Measurements from ENCODE around the gene RAP1GDS1.

The RAP1GDS1 gene

GRCh38 chr4:98232202-98232601 lies 29.0 kb upstream of the RAP1GDS1 start:
- no peak overlapping the region for H3K27ac ChIP-seq
- 0 out of 2 replicates have a peak, but pooled peaks cover 4% of the 10 kb centered on the region for H4K20me1 ChIP-seq (ENCODE audit: insufficient read depth)
- no peak overlapping the region for H3K4me2 ChIP-seq
- no peaks in the 10 kb centered on the region for H3K36me3 ChIP-seq (ENCODE audit: insufficient read depth)
- no peaks in the 10 kb centered on the region for H3K79me2 ChIP-seq (ENCODE audit: insufficient read depth, low read depth)
- H3K9ac ChIP-seq: no peak overlapping the region
- no peak overlapping the region for H2AFZ ChIP-seq (ENCODE audit: low read depth)
- TF ChIP-seq CTCF (conservative IDR thresholded peaks at IDR 0.05; ENCODE audit: low read depth, low read length): no peak
- H3K4me1 ChIP-seq (ENCODE audit: low read depth, poor library complexity, severe bottlenecking): no peaks in the 10 kb centered on the region
- H3K4me3 ChIP-seq (IDR thresholded peaks at IDR 0.05; ENCODE audit: insufficient read depth, low read depth, low read length): no peak overlapping the region
- no peaks in the 10 kb centered on the region for H3K27me3 ChIP-seq (ENCODE audit: insufficient read depth, low read depth)

GRCh38 chr4:98237204-98237603 lies 24.0 kb upstream of the RAP1GDS1 start:
- Histone ChIP-seq H3K27ac (no peak overlapping the region), H2AFZ (ENCODE audit: low read depth) (no peak overlapping the region), H4K20me1 (ENCODE audit: insufficient read depth) (no peaks in the 10 kb centered on the region), H3K4me3 (IDR thresholded peaks at IDR 0.05; ENCODE audit: insufficient read depth, low read depth, low read length) (no peak overlapping the region), H3K4me1 (ENCODE audit: low read depth, poor library complexity, severe bottlenecking) (no peaks in the 10 kb centered on the region), H3K79me2 (ENCODE audit: insufficient read depth, low read depth) (no peaks in the 10 kb centered on the region), H3K4me2 (no peak overlapping the region), H3K27me3 (ENCODE audit: insufficient read depth, low read depth) (no peaks in the 10 kb centered on the region), H3K9ac (no peak overlapping the region), H3K36me3 (ENCODE audit: insufficient read depth) (no peaks in the 10 kb centered on the region)
- no peak for TF ChIP-seq CTCF (conservative IDR thresholded peaks at IDR 0.05; ENCODE audit: low read depth, low read length)

GRCh38 chr4:98242063-98242462 lies 19.1 kb upstream of the RAP1GDS1 start:
- no peak overlapping the region for H2AFZ ChIP-seq (ENCODE audit: low read depth)

GRCh38 chr4:98242538-98242937 lies 18.6 kb upstream of the RAP1GDS1 start:
- Histone ChIP-seq H3K79me2 (ENCODE audit: insufficient read depth, low read depth) (no peaks in the 10 kb centered on the region), H3K4me2 (no peak overlapping the region), H3K27ac (no peak overlapping the region), H2AFZ (ENCODE audit: low read depth) (no peak overlapping the region), H3K27me3 (ENCODE audit: insufficient read depth, low read depth) (no peaks in the 10 kb centered on the region), H3K4me1 (ENCODE audit: low read depth, poor library complexity, severe bottlenecking) (no peaks in the 10 kb centered on the region), H3K4me3 (IDR thresholded peaks at IDR 0.05; ENCODE audit: insufficient read depth, low read depth, low read length) (no peak overlapping the region), H3K36me3 (ENCODE audit: insufficient read depth) (no peaks in the 10 kb centered on the region), H4K20me1 (ENCODE audit: insufficient read depth) (no peaks in the 10 kb centered on the region), H3K9ac (no peak overlapping the region)
- no peak for TF ChIP-seq CTCF (conservative IDR thresholded peaks at IDR 0.05; ENCODE audit: low read depth, low read length)

More at GRCh38 chr4:98242063-98242462, 19.1 kb upstream of the RAP1GDS1 start:
- no peaks in the 10 kb centered on the region for H3K36me3 ChIP-seq (ENCODE audit: insufficient read depth)
- no peak for TF ChIP-seq CTCF (conservative IDR thresholded peaks at IDR 0.05; ENCODE audit: low read depth, low read length)
- H3K27ac ChIP-seq: no peak overlapping the region
- no peak overlapping the region for H3K4me3 ChIP-seq (IDR thresholded peaks at IDR 0.05; ENCODE audit: insufficient read depth, low read depth, low read length)
- no peak overlapping the region for H3K9ac ChIP-seq
- H4K20me1 ChIP-seq (ENCODE audit: insufficient read depth): no peaks in the 10 kb centered on the region
- H3K4me2 ChIP-seq: no peak overlapping the region
- no peaks in the 10 kb centered on the region for H3K27me3 ChIP-seq (ENCODE audit: insufficient read depth, low read depth)
- H3K79me2 ChIP-seq (ENCODE audit: insufficient read depth, low read depth): no peaks in the 10 kb centered on the region
- H3K4me1 ChIP-seq (ENCODE audit: low read depth, poor library complexity, severe bottlenecking): no peaks in the 10 kb centered on the region

Data from KMS-11 (cell line).